HG03520 (cell line): ENCODE data around the gene C1QTNF4.

Source experiments
- ATAC-seq: cut with Tn5 transposase; IDR thresholded peaks from one replicate; pipeline ENCODE4 v1.9.1; 2021; ENCODE audit warnings: mild to moderate bottlenecking, moderate library complexity; ENCODE audit not compliant: unreplicated experiment

C1QTNF4 gene

GRCh38 chr11:47593492-47593933, 698 bp downstream of the C1QTNF4 start:
- no peak for ATAC-seq

GRCh38 chr11:47592970-47593369, 1.2 kb downstream of the C1QTNF4 start:
- ATAC-seq, result no peak

- no peak for ATAC-seq
Measured at GRCh38 chr11:47592251-47592650, 2.0 kb downstream of the C1QTNF4 start.

DNA sequence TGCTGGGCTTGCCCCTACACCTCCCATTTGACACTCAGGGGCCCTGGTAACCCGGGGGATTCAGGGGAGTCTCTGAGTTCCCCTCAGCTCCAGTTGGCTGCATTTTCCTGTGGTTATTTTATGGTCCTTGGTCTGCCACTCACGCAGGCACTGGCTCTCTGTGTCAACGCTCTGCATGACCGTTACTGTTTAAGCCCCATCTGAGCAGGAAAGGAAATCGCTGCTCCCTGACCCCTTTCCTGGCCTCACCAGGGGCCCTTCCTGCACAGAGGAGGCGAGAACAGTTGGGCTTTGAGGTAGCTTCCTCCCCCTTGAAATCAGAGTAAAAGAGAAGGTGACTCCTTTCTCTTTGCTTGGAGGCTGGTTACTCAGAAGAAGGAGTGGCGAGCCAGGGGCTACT, 2.4 kb downstream of the C1QTNF4 start:
- ATAC-seq, result no peak

GRCh38 chr11:47589977-47590861, 4.0 kb downstream of the C1QTNF4 start:
- no peak for ATAC-seq

GRCh38 chr11:47589584-47589976, 4.6 kb downstream of the C1QTNF4 start:
- ATAC-seq, result no peak

- no peak for ATAC-seq
Measured at GRCh38 chr11:47589118-47589517, 5.1 kb downstream of the C1QTNF4 start.

GRCh38 chr11:47587723-47588326, 6.4 kb downstream of the C1QTNF4 start:
- ATAC-seq, result no peak

GRCh38 chr11:47587039-47587716, 7.0 kb downstream of the C1QTNF4 start:
- ATAC-seq, result no peak

DNA sequence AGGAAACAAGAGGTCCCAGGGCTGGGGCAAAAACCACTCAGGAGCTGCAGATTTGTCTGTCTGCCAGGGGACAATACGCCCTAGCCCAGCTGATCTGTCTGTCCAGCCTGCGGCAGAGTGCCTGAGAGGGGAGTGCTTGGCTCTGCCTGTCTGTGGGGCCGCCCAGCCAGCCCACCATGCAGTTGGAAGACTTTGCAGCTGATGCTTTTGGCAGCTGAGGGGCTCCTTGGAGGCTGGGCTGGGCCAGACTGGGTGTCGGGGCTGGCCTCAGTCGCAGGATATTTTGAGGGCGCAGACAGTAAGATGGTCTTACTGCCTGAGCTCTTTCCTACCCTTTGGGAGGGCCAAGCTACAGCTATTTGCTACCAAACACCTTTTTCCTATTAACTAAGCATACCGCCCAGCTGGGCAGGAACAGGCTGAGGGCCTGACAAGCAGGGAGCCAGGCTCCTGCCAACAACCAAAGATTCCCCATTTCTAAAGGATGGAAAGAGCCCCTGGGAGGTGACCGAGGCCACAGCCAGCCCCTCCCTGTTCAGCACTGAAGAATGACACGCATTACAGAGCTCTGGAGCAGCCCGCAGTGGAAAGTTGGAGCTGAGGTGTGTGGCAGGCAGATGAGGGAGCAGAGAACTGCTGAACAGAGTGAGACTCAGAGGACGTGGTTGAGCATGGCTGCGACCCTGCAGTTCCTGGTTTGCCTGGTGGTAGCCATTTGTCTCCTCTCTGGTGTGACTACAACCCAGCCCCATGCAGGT, 7.9 kb downstream of the C1QTNF4 start, which contains the start of gene FAM180B:
Gene FAM180B, plus strand, starts transcription at position 581 of the 758 bp plus-strand sequence. Its CDS starts 91 bp downstream, at position 672.
- no peak for ATAC-seq

- no peak for ATAC-seq
Measured at GRCh38 chr11:47583844-47584243, 10.4 kb downstream of the C1QTNF4 start.

DNA sequence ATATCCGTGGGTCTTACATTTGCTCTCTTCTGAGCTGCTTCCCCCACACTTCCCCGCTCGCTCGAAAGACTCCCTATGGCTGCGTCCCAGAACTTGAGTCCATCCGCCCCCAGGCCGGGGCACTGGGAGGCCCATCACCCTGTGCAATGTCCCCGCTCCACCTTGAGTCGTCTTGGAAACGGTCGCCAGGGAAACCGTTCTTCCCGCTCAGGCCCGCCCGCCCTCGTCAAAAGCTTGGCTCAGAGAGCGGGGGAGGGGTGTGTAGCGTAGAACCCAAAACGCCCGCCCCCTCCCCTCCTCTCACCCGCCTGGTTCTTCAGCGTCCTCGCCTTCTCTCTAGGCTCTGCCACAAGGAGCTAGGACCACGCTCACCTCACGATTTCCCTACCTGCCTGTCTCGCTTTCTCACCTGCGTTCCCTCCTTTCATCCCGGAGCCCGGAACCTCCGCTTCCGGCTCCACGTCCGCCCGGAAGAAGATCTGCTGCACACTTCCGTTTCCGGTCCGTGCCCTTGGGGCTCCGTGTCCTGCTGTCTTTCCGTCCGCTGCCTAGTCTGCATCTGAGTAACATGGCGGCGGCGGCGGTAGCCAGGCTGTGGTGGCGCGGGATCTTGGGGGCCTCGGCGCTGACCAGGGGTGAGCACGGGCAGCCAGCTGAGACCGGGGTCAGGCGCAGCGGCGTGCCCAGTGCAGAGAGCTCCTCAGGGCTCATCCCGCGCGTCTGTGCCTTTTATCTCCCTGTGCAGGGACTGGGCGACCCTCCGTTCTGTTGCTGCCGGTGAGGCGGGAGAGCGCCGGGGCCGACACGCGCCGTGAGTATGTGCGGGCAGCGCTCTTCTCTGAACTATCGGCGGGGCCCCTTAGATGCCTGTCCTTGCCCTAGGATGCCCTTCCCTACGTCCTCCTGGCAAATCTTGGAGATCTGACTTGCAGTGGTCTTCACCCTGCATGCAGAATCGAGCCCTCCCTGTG, 15.4 kb downstream of the C1QTNF4 start, which contains the start of the genes KBTBD4 and NDUFS3:
Gene KBTBD4, minus strand, starts transcription at position 447 of the 971 bp plus-strand sequence. Its CDS starts 19 bp downstream, at position 428.
Gene NDUFS3, plus strand, starts transcription at position 551 of the 971 bp plus-strand sequence. Its CDS starts 18 bp downstream, at position 569.
- ATAC-seq, result peak; percentile 93

GRCh38 chr11:47577460-47578041, 16.7 kb downstream of the C1QTNF4 start:
- ATAC-seq, result no peak

GRCh38 chr11:47573321-47573720, 20.9 kb downstream of the C1QTNF4 start:
- no peak for ATAC-seq

- ATAC-seq, result no peak
Measured at GRCh38 chr11:47572715-47573255, 21.4 kb downstream of the C1QTNF4 start.

DNA sequence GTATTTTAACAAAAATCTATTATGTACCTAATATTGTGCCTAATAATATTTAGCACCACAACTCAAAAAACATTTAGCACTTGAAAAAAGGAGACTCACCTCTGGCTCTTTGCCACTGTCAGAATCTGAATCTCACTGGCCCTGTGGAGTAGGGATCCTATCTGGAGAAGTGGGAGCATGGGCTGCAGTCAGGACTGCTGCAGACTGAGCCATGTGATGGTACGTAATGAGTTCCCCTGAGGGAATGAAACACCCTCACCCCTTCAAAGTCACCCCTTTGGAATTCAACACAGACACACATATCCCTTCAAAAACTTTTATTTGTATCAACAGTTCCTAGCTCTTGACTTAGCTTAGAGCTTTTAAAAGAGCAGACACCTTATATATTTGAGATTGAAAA, 22.3 kb downstream of the C1QTNF4 start:
- no peak for ATAC-seq

- ATAC-seq, result no peak
Measured at GRCh38 chr11:47571357-47571729, 22.9 kb downstream of the C1QTNF4 start.

DNA sequence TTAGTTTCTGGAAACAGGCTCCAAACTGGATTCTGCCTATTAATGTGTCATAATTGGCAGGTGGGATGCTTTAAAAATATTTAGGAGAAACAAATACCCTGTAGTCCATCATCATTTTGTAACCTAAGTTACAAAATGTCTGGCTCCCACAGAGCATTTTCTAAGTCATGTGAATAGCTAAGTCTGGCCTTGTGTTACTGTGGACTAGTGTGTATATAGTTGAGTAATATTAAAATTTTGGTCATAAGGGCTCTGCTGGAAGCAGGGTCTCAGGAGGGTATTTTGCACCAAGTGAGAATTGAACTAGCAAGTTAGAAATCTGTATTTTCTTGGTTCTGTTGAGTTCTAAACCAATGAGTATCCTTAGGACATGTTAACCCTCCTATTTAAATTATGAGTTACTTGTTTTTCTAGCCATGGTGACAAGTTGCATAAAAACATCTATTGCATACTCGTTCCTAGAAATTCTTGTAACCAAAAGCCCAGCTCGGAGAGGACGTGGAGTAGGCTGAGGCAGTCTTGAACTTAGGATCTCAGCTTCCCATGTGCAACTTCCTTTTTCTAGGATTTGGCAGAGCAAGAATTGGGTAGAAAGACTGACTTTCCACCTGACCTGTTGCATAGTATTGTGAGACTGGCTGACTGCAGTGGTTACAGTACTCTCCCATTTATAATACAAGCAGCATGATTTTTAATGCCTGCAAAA, 23.4 kb downstream of the C1QTNF4 start:
- no peak for ATAC-seq
